K562 (cell line): ENCODE data around the gene MSL3. TPM values are rescaled to one million over a fixed set of nuclear protein-coding genes. Genes with fewer than 3 reads are reported as not detected.

Experiments
- BHLHE40 ChIP-seq: IDR thresholded peaks from 2 replicates; pipeline ENCODE4 v1.6.1; 2011; ENCODE audit warnings: low read length, improper control_type of control experiment
- NCOA1 ChIP-seq: fragments of 450-650 bp; IDR thresholded peaks from 2 replicates; pipeline ENCODE4 v1.6.1; 2016; ENCODE audit warnings: low read depth
- RBFOX2 ChIP-seq: fragments of 200-400 bp; formaldehyde crosslinking; IDR thresholded peaks from 2 replicates; pipeline ENCODE4 v1.6.1; 2017; ENCODE audit warnings: low read depth, mild to moderate bottlenecking, low read length, moderate library complexity
- STAG1 ChIP-seq: sonication (generic); formaldehyde crosslinking; IDR thresholded peaks from 2 replicates; pipeline ENCODE4 v1.5.0; 2020; ENCODE audit warnings: missing genetic modification reagents, borderline replicate concordance
- polyA plus RNA-seq, 8 experiments: library from polyadenylated mRNA; depleted of rRNA in 4 of 8; stranded (reverse) in 5 of 8; unstranded in 3 of 8; fragments of >200 nt; fragmentation: Nextera tagmentation in 2 of 8; fragmentation: Illumina TruSeq in 1 of 8; extraction: Ambion mirVana in 2 of 8; extraction: Trizol in 1 of 8; gene quantifications; 2 replicates each; pipeline versions ENCODE4 v1.2.1 to v1.2.3, GENCODE V29; 2011 to 2014; ENCODE audit warnings: inconsistent platforms in 1 of 8, missing spikeins in 1 of 8
- total RNA-seq, 7 experiments: library from RNA; depleted of rRNA in 6 of 7; stranded (reverse); fragments of >200 nt in 6 of 7; fragmentation: Illumina TruSeq in 2 of 7; extraction: Trizol in 2 of 7; gene quantifications; 2 replicates each; pipeline versions ENCODE4 v1.2.1 to v1.2.3, GENCODE V29; 2011 to 2021; ENCODE audit warnings: low replicate concordance in 1 of 7
- TF ChIP-seq, protein P1 (sequence below): fragments of 450-650 bp; formaldehyde crosslinking; IDR thresholded peaks from 2 replicates; pipeline ENCODE4 v1.4.0; 2020; ENCODE audit warnings: mild to moderate bottlenecking, moderate library complexity
- TF ChIP-seq, protein P2 (sequence below), 3 experiments: IDR thresholded peaks in 2 of 3; conservative IDR thresholded peaks in 1 of 3; 2 replicates each; pipeline ENCODE4 v1.5.1; 2011 to 2012; ENCODE audit warnings: low read length in 3 of 3, mild to moderate bottlenecking in 3 of 3, control low read depth in 2 of 3, improper control_type of control experiment in 1 of 3, inconsistent platforms in 1 of 3, low read depth in 1 of 3, mixed read lengths in 1 of 3, moderate library complexity in 1 of 3; ENCODE audit not compliant: insufficient read depth in 2 of 3
- TF ChIP-seq, protein P3 (sequence below): fragments of 250-450 bp; sonication (Bioruptor Pico); IDR thresholded peaks from 2 replicates; pipeline ENCODE4 v1.4.0; 2020; ENCODE audit warnings: mild to moderate bottlenecking, moderate library complexity

The MSL3 gene
- total and polyA plus RNA-seq, 9 of the 15 experiments (the other 6 are each of a cell fraction or from before 2014, with no cell fraction given): 21.3 to 39.9 (median 27.1) TPM

DNA sequence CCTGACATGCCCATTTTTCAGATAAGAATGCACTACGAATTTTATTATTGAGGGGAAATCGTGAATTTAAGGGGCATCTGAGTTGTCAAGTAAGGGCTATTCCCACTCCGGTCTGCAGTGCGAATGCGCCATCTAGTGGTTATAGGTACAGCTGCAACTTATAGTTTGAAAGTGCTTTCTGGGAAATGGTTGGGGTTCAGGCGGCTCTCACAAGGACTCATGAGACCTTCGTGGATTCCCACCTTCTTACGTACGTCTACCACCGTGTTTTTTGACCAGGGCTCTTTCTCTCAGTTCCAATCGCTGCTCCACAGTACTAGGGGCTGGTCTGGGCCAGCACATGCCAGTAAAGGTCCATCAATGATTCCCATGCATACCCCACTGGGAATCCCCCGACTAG is 12.3 kb downstream of the MSL3 start (continued):
- TF ChIP-seq, protein P1, sequence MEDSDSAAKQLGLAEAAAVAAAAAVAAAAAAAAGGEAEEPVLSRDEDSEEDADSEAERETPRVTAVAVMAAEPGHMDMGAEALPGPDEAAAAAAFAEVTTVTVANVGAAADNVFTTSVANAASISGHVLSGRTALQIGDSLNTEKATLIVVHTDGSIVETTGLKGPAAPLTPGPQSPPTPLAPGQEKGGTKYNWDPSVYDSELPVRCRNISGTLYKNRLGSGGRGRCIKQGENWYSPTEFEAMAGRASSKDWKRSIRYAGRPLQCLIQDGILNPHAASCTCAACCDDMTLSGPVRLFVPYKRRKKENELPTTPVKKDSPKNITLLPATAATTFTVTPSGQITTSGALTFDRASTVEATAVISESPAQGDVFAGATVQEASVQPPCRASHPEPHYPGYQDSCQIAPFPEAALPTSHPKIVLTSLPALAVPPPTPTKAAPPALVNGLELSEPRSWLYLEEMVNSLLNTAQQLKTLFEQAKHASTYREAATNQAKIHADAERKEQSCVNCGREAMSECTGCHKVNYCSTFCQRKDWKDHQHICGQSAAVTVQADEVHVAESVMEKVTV (CRISPR knock-in tag): peak; percentile 76
- TF ChIP-seq RBFOX2: no peak
- no peak for TF ChIP-seq NCOA1
- peak; percentile 15; the same call in 1 of the 2 replicates for TF ChIP-seq STAG1 (CRISPR knock-in tag)
- TF ChIP-seq, protein P2, sequence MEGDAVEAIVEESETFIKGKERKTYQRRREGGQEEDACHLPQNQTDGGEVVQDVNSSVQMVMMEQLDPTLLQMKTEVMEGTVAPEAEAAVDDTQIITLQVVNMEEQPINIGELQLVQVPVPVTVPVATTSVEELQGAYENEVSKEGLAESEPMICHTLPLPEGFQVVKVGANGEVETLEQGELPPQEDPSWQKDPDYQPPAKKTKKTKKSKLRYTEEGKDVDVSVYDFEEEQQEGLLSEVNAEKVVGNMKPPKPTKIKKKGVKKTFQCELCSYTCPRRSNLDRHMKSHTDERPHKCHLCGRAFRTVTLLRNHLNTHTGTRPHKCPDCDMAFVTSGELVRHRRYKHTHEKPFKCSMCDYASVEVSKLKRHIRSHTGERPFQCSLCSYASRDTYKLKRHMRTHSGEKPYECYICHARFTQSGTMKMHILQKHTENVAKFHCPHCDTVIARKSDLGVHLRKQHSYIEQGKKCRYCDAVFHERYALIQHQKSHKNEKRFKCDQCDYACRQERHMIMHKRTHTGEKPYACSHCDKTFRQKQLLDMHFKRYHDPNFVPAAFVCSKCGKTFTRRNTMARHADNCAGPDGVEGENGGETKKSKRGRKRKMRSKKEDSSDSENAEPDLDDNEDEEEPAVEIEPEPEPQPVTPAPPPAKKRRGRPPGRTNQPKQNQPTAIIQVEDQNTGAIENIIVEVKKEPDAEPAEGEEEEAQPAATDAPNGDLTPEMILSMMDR (IDR thresholded peaks at IDR 0.05 in 2 of 3, conservative IDR thresholded peaks at IDR 0.05 in 1 of 3; ENCODE audit: insufficient read depth in 2 of 3, low read depth in 1 of 3, low read length in 3 of 3): peak; percentile 82 to 93 (median 89)
- TF ChIP-seq, protein P3, sequence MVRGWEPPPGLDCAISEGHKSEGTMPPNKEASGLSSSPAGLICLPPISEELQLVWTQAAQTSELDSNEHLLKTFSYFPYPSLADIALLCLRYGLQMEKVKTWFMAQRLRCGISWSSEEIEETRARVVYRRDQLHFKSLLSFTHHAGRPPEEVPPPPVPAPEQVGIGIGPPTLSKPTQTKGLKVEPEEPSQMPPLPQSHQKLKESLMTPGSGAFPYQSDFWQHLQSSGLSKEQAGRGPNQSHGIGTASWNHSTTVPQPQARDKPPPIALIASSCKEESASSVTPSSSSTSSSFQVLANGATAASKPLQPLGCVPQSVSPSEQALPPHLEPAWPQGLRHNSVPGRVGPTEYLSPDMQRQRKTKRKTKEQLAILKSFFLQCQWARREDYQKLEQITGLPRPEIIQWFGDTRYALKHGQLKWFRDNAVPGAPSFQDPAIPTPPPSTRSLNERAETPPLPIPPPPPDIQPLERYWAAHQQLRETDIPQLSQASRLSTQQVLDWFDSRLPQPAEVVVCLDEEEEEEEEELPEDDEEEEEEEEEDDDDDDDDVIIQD: no peak
- no peak for TF ChIP-seq BHLHE40
